DOHH2 (cell line): ENCODE measurements around the gene RYR2.

Experiments
- CTCF ChIP-seq: fragments of 200-600 bp; sonication (generic); IDR thresholded peaks from one replicate; pipeline ENCODE4 v1.5.1; 2014; ENCODE audit warnings: antibody characterized with exemption, mild to moderate bottlenecking, low read depth, low read length; ENCODE audit not compliant: poor library complexity, severe bottlenecking
- EZH2phosphoT487 ChIP-seq: fragments of 200-600 bp; sonication (generic); IDR thresholded peaks from 2 replicates; pipeline ENCODE4 v1.6.1; 2017; ENCODE audit warnings: borderline replicate concordance, mild to moderate bottlenecking, antibody characterized with exemption, low read length, moderate library complexity, mixed read lengths

DNA sequence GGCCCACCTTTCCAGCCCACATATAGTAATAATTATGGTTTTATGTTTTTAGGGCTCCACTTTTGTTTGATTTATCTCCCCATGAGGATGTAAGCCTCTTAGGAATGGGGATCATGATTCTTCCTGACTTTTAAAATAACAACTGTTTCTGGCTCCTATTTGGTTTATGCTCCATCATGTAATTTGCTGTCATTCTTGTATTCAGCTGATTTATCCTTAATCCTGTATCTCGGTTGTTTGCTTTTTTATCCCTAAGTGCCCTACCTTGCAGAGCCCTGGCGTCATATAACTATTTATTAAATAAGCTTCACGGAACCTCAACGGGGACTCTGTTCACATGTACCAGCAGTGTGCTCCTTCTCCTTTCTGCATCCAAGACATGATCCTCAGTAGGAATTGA, 70.7 kb downstream of the RYR2 start:
- no peak for TF ChIP-seq CTCF
- no peak for TF ChIP-seq EZH2phosphoT487
